Stimulated activated CD8-positive, alpha-beta memory T cell treated with anti-CD3 and anti-CD28 coated beads, Interleukin-12 subunit alpha, Interleukin-12 subunit beta, amount 100 ng/mL, for 24 hours (primary cell): Measurements from ENCODE around the gene RBMS2.
"Not testable (repeated sequence)": the region's sequence is repeated elsewhere in the genome, so short reads cannot be mapped to it uniquely, and the experiment has no call there.

Experiments used
- DNase-seq: peaks from one replicate; pipeline ENCODE4 v3.0.0-alpha.2; 2020; ENCODE audit errors: extremely low read depth

RBMS2 gene

GRCh38 chr12:56521590-56522371 is at the start of gene RBMS2:
TSS of gene RBMS2 (plus strand) at chr12:56521820. CDS start at chr12:56522024, 204 bp downstream.
- DNase-seq, result no peak

- DNase-seq, result no peak
Observed at GRCh38 chr12:56474389-56474788, 47.2 kb upstream of the RBMS2 start.

- DNase-seq, result no peak
Observed at GRCh38 chr12:56476143-56476542, 45.5 kb upstream of the RBMS2 start.

- DNase-seq, result no peak
Observed at GRCh38 chr12:56476972-56477432, 44.6 kb upstream of the RBMS2 start.

GRCh38 chr12:56477521-56478225 is 43.9 kb upstream of the RBMS2 start:
- no peak for DNase-seq

GRCh38 chr12:56479625-56480024 is 42.0 kb upstream of the RBMS2 start:
- no peak for DNase-seq

- no peak for DNase-seq
Observed at GRCh38 chr12:56484566-56484965, 37.1 kb upstream of the RBMS2 start.

GRCh38 chr12:56486694-56487093 is 34.9 kb upstream of the RBMS2 start:
- DNase-seq, result no peak

- no peak for DNase-seq
Observed at GRCh38 chr12:56487448-56488040, 34.1 kb upstream of the RBMS2 start.

GRCh38 chr12:56488041-56488955 is 33.3 kb upstream of the RBMS2 start, which contains the start of gene GLS2:
TSS of gene GLS2 (minus strand) at chr12:56488161. CDS start at chr12:56488118, 43 bp downstream.
- DNase-seq, result peak; percentile 15

GRCh38 chr12:56490360-56490759 is 31.3 kb upstream of the RBMS2 start:
- no peak for DNase-seq

GRCh38 chr12:56493409-56494105 is 28.1 kb upstream of the RBMS2 start:
- not testable (repeated sequence) for DNase-seq

- DNase-seq, result not testable (repeated sequence)
Observed at GRCh38 chr12:56494106-56494415, 27.6 kb upstream of the RBMS2 start.

- DNase-seq, result not testable (repeated sequence)
Observed at GRCh38 chr12:56494481-56494880, 27.1 kb upstream of the RBMS2 start.

GRCh38 chr12:56496704-56497103 is 24.9 kb upstream of the RBMS2 start:
- DNase-seq, result peak; percentile 22

GRCh38 chr12:56498126-56498902 is 23.3 kb upstream of the RBMS2 start:
- not testable (repeated sequence) for DNase-seq

- DNase-seq, result not testable (repeated sequence)
Observed at GRCh38 chr12:56499452-56499851, 22.2 kb upstream of the RBMS2 start.

GRCh38 chr12:56499879-56500278 is 21.7 kb upstream of the RBMS2 start:
- not testable (repeated sequence) for DNase-seq

- no peak for DNase-seq
Observed at GRCh38 chr12:56510786-56511185, 10.8 kb upstream of the RBMS2 start.

GRCh38 chr12:56514014-56514318 is 7.7 kb upstream of the RBMS2 start:
- not testable (repeated sequence) for DNase-seq
